CD4-positive, alpha-beta T cell treated with Interleukin-17A for 4 hours (primary cell): Measurements from ENCODE around the gene BRIP1.
"Not testable (repeated sequence)": the region's sequence is repeated elsewhere in the genome, so short reads cannot be mapped to it uniquely, and the experiment has no call there.

ENCODE experiments used
- DNase-seq: peaks from one replicate; pipeline ENCODE4 v3.0.0-alpha.2; 2020; ENCODE audit warnings: mixed read lengths

The BRIP1 gene

DNA sequence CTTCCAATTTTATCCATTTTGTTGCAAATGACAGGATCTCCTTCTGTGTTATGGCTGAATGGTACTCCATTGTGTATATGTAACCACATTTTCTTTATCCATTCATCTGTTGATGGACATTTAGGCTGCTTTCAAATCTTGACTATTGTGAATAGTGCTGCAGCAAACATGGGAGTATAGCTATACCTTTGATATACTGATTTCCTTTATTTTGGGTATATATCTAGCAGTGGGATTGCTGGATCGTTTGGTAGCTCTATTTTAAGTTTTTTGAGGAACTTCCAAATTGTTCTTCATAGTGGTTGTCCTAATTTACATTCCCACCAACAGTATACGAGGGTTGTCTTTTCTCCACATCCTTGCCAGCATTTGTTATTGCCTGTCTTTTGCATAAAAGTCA lies 67.8 kb downstream of the BRIP1 start:
- no peak for DNase-seq

DNA sequence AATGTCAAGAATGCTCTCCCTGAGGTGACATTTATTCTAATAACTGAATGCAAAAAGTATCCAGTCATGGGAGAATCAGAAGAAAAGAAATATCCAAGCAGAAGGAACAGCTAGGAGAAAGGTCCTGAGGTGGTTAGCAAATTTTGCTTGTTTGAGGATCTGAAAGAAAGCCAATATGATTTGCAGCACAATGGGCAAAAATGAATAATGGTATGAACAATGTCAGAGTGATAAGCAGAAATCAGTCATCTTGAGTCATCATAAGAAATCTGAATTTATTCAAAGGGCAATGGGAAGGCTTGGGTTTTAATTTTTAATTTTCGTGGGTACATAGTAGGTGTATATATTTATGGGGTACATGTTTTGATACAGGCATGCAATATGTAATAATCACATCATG lies 68.5 kb downstream of the BRIP1 start:
- no peak for DNase-seq

DNA sequence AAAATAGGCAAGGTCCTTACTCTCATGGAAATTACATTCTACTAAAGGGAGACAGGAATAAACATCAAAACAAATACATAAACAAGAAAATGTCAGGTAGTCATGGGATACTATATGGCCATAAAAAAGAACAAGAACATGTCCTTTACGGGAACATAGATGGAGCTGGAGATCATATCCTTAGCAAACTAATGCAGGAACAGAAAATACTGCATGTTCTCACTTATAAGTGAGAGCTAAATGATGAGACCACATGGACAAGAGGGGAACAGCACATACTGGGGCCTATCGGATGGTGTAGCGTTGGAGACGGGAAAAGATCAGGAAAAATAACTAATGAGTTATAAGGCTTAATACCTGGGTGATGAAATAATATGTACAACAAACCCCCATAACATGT lies 69.1 kb downstream of the BRIP1 start:
- no peak for DNase-seq

DNA sequence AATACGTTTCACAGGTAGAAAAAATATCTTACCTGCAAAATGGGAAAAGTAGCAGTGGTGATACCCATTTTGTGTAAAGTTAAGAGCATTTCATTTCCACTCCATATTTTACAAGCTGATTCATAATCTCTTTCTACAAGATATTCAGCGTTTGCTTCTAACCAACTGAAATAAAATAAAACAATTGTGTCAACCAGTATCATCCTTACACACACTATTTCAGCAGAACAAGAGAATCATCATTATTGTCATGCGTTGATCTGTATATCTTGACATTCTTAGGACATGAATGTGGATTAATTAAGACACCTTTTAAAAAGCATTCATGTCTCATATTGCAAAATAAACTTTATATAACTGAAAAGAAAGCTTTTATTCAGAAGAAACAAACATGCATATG lies 69.8 kb downstream of the BRIP1 start:
- no peak for DNase-seq

GRCh38 chr17:61789872-61790271 lies 73.5 kb downstream of the BRIP1 start:
- no peak for DNase-seq

- DNase-seq, result no peak
Observed at GRCh38 chr17:61786088-61786487, 77.2 kb downstream of the BRIP1 start.

DNA sequence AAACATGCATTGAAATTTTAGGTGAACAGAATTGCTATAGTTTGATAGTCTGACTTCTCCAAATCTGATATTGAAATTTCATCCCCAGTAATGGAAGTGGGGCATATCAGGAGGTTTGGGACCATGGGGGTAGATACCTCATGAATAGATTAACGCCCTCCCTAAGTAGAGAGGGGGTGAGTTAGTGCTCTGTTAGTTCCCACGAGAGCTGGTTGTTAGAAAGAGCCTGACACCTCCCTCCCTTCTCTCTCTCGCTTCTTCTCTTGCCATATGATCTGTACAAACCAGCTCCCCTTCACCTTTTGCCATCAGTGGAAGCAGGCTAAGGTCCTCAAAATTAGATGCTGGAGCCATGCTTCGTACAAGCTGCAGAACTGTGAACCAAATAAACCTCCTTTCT lies 78.8 kb downstream of the BRIP1 start:
- no peak for DNase-seq

DNA sequence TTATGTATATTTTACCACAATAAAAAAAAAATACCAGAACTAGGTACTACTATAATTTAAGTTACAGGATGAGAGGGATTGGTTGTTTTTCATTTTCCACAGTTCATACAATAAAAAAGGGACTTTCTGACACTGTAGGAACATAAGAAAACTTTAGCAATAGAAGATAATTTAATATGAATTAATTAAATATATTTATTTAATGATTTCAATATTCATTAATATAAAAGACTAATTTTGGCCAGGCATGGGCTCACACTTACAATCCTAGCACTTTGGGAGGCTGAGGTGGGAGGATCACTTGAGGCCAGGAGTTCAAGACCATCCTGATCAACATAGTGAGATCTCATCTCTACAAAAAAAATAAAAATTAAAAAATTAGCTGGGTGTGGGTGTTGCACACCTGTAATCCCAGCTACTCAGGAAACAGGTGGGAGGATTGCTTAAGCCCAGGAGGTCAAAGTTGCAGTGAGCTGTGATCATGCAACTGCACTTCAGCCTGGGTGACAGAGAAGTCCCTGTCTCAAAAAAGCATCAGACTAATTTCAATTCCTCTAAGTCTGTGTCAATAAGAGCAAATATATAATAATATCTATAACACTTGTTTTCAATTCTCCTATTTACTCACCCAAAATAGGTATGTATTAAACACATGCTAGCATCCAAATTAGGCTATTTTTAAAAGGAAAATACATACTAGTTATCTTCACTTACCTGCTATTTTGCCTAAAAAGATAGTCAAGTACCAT lies 79.6 kb downstream of the BRIP1 start:
- DNase-seq, result no peak

- no peak for DNase-seq
Observed at GRCh38 chr17:61783120-61783519, 80.2 kb downstream of the BRIP1 start.

DNA sequence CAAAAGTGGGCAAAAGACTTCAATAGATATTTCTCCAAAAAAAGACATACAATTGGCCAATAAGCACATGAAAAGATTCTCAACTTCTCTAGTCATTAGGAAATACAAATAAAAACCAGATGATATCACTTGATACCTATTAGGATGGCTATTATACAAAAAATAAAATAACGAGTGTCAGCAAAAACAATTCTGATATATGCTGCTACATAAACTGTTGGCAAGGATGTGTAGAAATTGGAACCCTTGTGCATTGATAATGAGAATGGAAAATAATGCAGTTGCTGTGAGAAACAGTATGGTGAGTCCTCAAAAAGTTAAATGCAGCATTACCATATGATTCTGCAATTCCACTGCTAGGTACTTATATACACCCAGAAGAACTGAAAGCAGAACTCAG lies 80.6 kb downstream of the BRIP1 start:
- no peak for DNase-seq

GRCh38 chr17:61775364-61775763 lies 88.0 kb downstream of the BRIP1 start:
- no peak for DNase-seq

DNA sequence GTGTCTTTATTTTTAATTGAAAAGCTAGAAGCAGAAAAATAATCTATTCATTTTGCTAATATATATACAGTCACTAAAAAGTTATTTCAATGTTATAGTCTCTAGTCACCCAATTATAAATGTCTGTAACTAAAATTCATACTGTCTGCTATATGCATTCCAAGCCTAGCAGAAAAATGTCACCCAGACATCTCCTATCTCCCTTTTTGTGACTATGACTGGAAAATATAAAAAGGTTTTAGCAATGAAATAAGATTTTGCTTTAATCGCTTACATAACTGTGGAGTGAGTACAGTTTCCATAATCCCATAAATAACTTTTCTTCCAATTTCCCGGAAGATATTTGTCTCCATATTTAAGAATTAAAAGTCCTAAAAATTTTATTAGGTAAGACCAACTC lies 88.6 kb downstream of the BRIP1 start:
- no peak for DNase-seq

DNA sequence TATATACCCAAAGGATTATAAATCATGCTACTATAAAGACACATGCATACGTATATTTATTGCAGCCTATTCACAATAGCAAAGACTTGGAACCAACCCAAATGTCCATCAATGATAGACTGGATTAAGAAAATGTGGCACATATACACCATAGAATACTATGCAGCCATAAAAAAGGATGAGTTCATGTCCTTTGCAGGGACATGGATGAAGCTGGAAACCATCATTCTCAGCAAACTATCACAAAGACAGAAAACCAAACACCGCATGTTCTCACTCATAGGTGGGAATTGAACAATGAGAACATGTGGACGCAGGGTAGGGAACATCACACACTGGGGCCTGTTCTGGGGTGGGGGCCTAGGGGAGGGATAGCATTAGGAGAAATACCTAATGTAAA lies 89.2 kb downstream of the BRIP1 start:
- not testable (repeated sequence) for DNase-seq

DNA sequence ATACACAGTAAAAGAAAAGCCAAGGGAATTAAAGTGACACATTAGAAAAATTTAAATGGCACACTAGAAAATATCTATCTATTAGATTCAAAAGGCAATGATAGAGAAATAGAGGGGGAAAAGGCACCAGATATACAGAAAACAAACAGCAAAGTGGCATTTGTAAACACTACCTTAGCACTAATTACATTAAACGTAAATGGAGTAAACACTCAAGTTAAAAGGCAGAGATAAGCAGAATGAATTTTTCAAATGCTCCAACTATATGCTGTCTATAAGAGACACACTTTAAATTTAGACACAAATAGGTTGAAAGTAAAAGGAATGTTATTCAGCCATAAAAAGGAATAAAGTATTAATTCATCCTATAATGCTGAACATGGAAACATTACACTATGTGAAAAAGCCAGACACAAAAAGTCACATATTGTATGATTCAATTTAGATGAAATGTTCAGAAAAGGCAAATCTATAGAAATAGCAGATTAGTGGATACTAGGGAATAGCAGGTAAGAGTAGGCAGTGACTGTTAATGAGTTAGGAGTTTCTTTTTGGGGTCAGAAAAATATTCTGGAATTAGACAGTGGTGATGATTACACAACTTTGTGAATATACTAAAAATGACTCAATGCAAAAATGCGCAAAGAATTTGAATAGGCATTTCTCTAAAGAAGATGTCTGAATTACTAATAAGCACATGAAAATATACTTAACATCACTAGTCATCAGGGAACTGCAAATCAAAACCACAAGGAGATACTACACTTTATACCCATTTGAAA lies 92.4 kb downstream of the BRIP1 start:
- DNase-seq, result no peak

DNA sequence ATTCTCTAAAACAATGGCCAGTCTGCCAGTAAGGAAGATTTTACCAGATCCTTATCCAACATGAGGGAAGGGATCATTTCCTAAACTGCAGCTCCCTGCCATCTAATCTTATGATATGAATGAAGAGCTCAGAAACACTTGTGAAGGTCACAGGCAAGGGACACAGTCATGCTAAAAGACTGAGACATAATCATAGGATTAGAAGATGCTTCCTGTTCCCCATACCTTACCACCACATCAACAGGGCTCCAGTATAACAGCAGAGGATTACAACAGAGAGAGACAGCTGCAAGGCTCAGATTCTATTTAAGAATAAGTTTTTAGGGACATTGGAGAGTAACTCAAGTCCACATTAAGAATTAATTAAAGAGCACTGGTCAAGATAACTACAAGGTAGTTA lies 93.3 kb downstream of the BRIP1 start:
- DNase-seq, result no peak

DNA sequence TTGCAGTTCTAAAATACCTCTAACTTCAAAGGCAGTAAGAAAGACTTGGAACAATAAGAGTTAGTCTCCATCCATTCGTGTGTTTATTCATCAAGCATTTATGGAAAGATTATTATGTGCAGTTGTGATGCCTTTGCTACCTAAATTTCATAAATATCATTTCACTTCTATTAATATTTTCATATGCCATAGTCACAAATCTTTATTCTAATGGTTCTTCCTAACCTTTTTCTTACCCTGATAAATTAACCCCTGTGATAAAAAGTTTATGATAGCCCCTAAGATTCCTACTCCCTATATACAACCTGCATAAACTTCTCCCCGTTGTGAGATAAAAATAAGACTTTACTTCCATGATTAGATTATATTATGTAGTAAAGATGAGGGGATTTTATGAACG lies 94.9 kb downstream of the BRIP1 start:
- no peak for DNase-seq

- DNase-seq, result no peak
Observed at GRCh38 chr17:61766520-61766919, 96.8 kb downstream of the BRIP1 start.

- no peak for DNase-seq
Observed at GRCh38 chr17:61764846-61765245, 98.5 kb downstream of the BRIP1 start.

DNA sequence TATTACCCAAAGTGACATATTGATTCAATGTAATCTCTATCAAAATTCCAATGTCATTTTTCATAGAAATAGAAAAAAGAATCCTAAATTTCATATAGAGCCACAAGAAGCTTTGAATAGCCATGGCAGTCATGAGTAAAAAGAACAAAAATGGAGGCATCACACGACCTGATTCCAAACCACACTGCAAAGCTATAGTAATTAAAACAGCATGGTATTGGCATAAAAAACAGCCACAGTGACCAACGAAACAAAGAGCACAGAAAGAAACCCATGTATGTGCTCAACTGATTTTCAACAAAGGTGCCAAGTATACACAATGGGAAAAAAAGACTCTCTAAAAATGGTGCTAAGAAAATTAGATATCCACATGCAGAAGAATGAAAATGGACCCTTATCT lies 101.5 kb downstream of the BRIP1 start:
- DNase-seq, result no peak

DNA sequence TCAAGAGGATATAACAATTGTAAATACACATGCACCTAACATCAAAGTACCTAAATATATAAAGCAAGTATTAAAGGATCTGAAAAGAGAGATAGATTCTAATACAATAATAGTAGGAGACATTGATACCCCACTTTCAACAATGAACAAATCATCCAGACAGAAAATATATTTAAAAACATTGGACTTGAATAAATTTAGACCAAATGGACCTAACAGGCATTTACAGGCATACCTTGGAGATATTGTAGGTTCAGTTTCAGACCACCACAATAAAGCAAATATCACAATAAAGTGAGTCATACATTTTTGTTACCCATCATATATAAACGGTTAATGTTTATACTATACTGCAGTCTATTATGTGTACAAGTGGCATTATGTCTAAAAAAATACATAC lies 104.0 kb downstream of the BRIP1 start:
- no peak for DNase-seq

DNA sequence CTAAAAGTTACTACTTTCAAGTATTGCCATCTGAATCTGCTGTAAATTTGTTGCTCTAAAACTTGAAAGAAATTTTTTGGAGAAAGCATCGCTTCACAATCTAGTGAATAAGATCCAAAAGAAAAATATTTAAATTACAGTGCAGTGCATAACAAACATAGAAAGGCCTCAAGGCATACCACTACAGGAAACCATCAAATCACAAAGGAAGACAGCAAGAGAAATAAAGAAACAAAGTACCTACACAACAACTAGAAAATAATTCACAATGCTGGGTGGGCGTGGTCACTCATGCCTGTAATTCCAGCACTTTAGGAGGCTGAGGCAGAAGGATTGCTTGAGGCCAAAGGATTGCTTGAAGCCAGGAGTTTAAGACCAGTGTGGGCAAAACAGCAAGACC lies 104.9 kb downstream of the BRIP1 start:
- DNase-seq, result no peak

- no peak for DNase-seq
Observed at GRCh38 chr17:61757168-61757567, 106.2 kb downstream of the BRIP1 start.

- no peak for DNase-seq
Observed at GRCh38 chr17:61756561-61756960, 106.8 kb downstream of the BRIP1 start.

DNA sequence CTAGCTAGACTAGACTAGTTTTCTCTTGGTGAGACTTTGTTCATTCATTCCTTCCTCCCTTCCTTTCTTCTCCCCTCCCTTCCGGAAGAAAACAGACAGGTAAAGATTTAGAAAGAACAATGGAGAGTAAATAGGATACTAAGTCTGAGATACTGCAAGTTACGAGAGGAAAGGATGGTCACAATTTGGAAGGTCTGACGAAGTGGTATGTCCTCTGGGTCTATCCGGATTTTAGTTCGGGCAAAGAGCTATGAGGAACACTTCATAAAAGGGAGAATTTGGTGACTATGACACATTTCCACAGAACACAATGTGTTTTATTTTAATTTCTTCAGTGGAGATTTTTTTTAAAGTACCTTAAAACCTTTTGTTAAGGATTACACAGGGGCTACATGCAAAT lies 107.7 kb downstream of the BRIP1 start:
- DNase-seq, result no peak

GRCh38 chr17:61755078-61755477 lies 108.2 kb downstream of the BRIP1 start:
- DNase-seq, result no peak
